ENCODE measurements around the gene ZC3H7B.

The ZC3H7B gene

DNA sequence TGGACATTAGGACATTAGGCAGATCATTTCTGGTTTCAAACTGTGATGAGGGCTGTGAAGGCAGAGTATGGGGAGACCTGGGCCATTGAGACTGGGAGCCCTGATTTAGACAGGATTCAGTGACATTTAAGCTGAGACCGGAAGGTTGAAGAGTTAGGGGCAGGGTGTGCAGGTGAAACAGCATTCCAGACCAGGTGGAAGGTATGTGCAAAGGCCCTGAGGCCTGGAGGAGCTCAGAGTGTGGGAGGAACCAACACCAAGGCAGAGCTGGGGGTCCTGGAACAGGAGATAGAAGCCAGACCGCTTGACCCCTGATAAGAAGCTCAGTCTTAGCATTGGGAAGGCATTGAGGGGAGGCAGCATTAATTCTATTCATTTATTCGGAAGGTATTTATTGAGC is 32.5 kb downstream of the ZC3H7B start:
- DNase-seq, result no peak

- DNase-seq, result no peak
These were observed 32.9 kb downstream of the ZC3H7B start for GRCh38 chr22:41334215-41334614.

DNA sequence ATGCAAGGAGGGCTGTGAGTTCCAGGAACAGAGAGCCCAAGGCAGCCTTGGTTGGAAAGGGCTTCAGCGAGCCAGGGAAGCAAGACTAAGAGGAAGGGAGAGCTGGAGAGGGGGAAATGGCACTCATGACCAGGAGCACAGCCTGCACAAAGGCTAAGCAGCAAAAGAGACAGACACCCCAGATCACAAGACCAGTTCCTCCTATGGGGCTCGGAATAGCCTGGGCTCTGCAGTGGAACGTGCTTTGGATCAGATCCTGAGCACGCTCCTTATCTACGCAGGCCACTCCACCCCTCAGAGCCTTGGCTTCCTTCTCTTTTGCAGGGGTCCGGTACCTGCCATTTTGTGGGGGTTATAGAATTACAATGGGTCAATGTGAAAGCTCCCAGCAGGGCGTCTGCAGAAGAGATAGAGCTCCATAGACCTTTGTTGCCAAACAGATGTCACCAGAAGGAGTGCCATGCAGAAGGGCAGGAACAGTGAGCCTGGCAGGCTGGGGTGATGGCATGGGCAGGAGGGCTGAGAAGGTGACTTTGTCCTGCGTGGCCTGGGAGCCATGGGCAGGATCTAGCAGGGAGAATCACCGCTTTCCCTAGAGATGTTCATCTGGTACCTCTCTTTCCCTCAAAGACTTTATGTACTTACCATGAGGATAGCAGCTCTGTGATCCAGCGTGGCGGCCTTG is 33.8 kb downstream of the ZC3H7B start:
- no peak for DNase-seq

DNA sequence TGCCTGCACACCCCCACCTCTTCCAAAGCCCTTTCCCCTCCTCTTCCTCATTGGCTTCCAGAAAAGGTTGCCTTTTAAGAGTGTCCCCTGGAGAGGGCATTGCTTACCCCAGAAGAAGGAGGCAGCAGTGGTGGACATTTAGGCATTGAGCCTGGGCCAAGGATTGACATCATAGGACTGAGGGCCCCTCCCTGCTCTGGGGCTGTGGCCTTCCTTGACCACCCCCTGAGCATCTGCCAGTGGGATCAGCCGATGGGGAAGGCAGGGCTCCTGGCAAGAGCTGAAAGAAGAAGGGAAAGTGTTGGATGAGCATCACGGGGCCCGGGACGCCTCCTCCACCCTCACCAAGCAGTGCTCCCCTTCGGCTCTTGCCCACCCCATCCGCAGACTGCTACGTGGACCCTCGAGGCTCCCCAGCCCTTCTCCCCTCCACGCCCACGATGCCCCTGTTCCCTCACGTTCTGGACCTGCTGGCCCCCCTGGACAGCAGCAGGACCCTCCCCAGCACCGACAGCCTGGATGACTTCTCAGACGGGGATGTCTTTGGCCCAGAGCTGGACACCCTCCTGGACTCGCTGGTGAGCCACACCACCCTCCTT is 37.4 kb downstream of the ZC3H7B start:
- DNase-seq, result no peak

- DNase-seq, result no peak
These were observed 38.5 kb downstream of the ZC3H7B start for GRCh38 chr22:41339823-41340222.

DNA sequence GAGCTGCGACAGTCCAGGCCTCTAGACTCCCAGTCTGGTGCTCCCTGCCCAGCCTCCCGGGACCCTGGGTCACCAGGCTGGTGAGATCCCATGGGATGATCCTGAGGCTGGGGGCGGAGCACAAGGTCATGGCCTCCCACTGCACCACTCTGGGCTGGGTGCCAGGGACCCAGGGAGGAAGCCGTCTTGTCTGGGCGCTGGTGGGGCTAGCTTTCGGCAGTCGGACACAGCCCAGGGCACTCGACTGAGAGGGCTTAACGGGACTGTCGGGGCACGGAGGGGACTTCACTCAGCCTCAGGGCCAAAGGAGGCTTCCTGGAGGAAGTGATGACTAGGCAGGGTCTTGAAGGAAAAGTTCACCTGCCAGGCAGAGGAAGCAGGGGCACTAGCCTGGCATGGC is 39.0 kb downstream of the ZC3H7B start:
- DNase-seq, result no peak

- no peak for DNase-seq
These were observed 39.7 kb downstream of the ZC3H7B start for GRCh38 chr22:41341012-41341411.

- DNase-seq, result peak; percentile 62
These were observed 40.7 kb downstream of the ZC3H7B start for GRCh38 chr22:41341990-41342389.

DNA sequence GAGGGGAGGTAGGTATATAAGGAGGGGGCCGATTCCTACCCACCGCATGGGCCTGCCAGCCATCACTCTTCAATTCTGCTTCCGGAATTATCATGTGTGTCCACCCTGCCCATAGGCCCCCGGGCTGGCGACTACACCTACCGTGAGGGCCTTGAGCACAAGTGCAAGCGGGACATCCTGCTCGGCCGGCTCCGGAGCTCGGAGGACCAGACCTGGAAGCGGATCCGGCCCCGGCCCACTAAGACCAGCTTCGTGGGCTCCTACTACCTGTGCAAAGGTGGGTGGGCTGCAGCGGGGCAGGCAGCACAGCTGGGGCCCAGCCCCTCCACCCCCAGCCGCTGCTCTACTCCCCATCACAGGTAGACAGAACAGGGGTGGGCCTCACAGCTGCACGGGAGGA is 42.0 kb downstream of the ZC3H7B start:
- no peak for DNase-seq

- DNase-seq, result no peak
These were observed 42.4 kb downstream of the ZC3H7B start for GRCh38 chr22:41343717-41344116.

DNA sequence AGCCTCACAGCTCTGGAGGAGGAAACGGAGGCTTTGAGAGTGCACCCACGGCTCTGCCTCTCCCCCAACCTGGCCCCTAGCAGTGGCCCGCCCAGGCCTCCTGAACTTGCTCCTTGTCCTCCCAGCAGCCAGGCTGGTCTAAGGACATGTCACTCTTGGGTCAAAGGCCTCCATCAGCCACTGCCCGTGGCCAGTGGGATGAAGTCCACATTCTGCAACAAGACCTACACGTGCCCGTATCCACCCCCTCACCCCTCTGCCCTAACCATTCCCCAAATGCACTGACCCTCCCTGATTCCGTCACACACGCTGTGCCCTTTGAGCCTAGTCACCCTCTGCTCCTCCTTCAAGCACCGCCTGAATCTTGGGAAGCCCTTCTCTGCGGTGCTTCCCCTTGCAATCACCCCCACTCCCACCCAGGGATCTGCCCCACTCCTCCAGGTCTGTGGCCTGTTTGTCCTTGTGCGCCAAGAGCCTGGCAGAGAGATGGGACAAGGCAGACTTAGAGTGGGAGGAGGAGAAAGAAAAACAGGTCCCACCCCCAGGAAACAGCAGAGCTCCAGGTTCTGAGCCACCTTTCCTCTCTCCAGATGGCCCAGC is 43.0 kb downstream of the ZC3H7B start:
- no peak for DNase-seq

GRCh38 chr22:41345807-41346335 is 44.5 kb downstream of the ZC3H7B start:
- no peak for DNase-seq

- no peak for DNase-seq
These were observed 45.9 kb downstream of the ZC3H7B start for GRCh38 chr22:41347066-41347859.

DNA sequence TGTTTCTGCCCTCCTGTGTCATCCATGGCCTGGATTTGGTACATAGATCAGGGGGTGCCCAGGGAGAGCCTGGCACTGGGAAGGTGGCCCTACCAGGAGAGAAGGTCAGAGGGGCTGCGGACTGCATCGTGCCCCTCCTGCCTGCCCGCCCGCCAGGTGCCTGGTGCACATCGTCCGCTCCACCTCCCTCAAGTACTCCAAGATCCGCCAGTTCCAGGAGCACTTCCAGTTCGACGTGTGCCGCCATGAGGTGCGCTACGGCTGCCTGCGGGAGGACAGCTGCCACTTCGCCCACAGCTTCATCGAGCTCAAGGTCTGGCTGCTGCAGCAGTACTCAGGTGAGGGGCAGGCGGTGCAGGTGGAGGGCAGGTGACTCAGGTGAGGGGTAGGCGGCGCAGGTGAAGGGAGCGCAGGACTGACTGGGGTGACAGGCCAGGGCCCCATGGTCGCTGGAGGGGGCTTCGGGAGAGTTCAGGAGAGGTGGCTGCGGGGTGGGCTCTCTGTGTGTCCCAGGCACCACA is 47.7 kb downstream of the ZC3H7B start:
- no peak for DNase-seq

GRCh38 chr22:41350087-41350486 is 48.8 kb downstream of the ZC3H7B start:
- DNase-seq, result no peak

DNA sequence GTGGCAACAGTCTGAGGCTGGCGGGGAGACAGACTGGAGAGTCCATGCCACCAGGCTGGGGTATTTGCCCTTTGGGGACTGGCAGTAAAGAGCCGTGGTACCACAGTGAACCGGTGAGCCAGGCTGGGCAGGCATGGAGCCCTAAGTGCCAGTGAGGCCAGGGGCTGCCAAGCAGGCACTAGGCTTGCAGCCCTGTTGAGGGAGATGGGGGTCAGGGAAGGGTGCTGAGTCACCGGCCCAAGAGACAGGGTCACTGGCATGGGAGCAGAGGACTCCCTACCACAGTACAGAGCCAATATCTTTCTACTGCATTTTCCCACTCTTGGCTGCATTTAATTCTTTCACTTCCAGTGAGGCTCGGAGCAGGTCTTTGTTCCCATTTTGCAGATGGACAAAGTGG is 49.7 kb downstream of the ZC3H7B start:
- no peak for DNase-seq

- DNase-seq, result no peak
These were observed 50.7 kb downstream of the ZC3H7B start for GRCh38 chr22:41352058-41352457.

GRCh38 chr22:41353862-41354575 is 52.7 kb downstream of the ZC3H7B start:
- DNase-seq, result no peak

DNA sequence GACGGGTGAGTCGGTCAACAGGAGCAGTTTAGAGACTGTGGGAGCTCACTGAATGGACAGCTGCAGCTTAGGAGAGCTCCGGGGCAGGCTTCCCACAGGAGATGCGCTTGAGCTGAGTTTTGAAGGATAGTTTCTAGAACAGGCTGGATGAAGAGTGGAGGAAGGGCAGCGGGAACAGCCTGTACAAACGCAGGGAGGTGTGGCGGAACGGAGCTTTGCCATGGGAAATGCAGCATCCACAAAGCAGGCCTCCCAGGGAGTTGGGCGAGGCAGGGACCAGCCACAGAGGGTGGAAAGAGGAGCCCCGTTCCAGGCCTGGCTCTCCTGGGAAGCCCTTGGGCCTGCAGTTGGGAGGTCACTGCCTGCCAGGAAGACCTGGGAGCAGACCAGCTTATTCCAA is 53.7 kb downstream of the ZC3H7B start:
- no peak for DNase-seq

- no peak for DNase-seq
These were observed 54.6 kb downstream of the ZC3H7B start for GRCh38 chr22:41355895-41356294.

DNA sequence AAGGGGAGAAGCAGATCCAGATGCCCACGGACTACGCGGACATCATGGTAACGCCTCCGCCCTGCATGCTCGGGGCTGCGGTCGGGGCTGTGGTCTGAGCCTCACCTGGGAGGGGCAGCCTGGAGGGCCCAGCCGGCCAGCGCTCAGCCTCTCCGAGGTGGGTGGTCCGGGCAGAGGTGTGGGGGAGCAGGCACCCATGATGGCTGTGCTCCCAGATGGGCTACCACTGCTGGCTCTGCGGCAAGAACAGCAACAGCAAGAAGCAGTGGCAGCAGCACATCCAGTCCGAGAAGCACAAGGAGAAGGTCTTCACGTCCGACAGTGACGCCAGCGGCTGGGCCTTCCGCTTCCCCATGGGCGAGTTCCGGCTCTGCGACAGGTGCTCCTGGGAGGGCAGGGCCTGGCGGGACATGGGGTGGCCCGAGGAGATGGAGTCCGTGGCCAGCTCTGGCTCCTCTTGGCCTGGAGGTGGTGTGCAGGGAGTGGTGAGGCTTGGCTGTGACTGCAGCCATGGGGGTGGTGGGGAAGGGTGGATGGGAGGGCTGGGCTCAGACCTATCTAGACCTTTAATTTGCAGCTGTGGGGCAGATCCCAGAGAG is 55.2 kb downstream of the ZC3H7B start:
- no peak for DNase-seq

GRCh38 chr22:41357191-41357590 is 55.9 kb downstream of the ZC3H7B start:
- DNase-seq, result no peak

Data from activated CD4-positive, alpha-beta T cell treated with anti-CD3 and anti-CD28 coated beads, Interleukin-10, Interleukin-2, amounts not matched to agents 100 ng/mL and 50 ng/mL, durations not matched to agents 16 hours and 8 hours (primary cell).